T-cell (primary cell): Measurements from ENCODE around the gene ARHGEF35. TPM values are rescaled to one million over a fixed set of nuclear protein-coding genes. Genes with fewer than 3 reads are reported as not detected.

Experiments used
- ATAC-seq, 4 experiments: fragments of 200-7000 bp in 3 of 4; fragments of 150-1000 bp in 1 of 4; cut with Tn5 transposase; replicated peaks in 1 of 4; 1 replicate in 3 of 4; 2 replicates in 1 of 4; pipeline ENCODE4 v1.10.0; 2021; ENCODE audit warnings: moderate library complexity in 3 of 4, mild to moderate bottlenecking in 2 of 4, moderate number of reproducible peaks in 1 of 4
- CTCF ChIA-PET, 2 donors: fragments of 300-600 bp; sonication (Branson Sonifier 250); formaldehyde crosslinking; loops; one replicate each; lab custom pipeline; 2022; ENCODE audit warnings: antibody characterized with exemption in 2 of 2; lab: Charles Lee
- POLR2A ChIA-PET, 2 donors: fragments of 300-600 bp; sonication (Branson Sonifier 250); formaldehyde crosslinking; loops; one replicate each; lab custom pipeline; 2022; ENCODE audit warnings: antibody characterized with exemption in 2 of 2; lab: Charles Lee
- DNase-seq, 35 experiments: peaks; one replicate each; pipeline versions ENCODE4 v3.0.0 to v3.0.0-alpha.2; 2013 to 2023
- H3K27ac ChIP-seq: one replicate; pipeline ENCODE4 v1.5.1; 2013; ENCODE audit warnings: low read length
- H3K27me3 ChIP-seq, 2 experiments: replicated peaks in 1 of 2; 1 replicate in 1 of 2; 2 replicates in 1 of 2; pipeline versions ENCODE4 v1.6.1 to v1.7.0; 2013; ENCODE audit warnings: low read length in 1 of 2, mixed read lengths in 1 of 2; ENCODE audit not compliant: control insufficient read depth in 2 of 2, insufficient read depth in 2 of 2; ENCODE audit errors: extremely low read depth in 1 of 2
- H3K36me3 ChIP-seq, 2 donors: 1 replicate in 1 of 2; 2 replicates in 1 of 2; pipeline versions ENCODE4 v1.6.1 to v1.7.0; 2013; ENCODE audit warnings: low read length in 1 of 2; ENCODE audit not compliant: control insufficient read depth in 2 of 2, insufficient read depth in 1 of 2; ENCODE audit errors: extremely low read depth in 1 of 2
- H3K4me1 ChIP-seq, 2 experiments: 1 replicate in 1 of 2; 2 replicates in 1 of 2; pipeline versions ENCODE4 v1.6.1 to v1.7.0; 2013; ENCODE audit warnings: low read length in 2 of 2, mixed read lengths in 1 of 2; ENCODE audit not compliant: insufficient read depth in 2 of 2, control insufficient read depth in 1 of 2; ENCODE audit errors: extremely low read depth in 1 of 2
- H3K4me3 ChIP-seq, 2 donors: 1 replicate in 1 of 2; 2 replicates in 1 of 2; pipeline versions ENCODE4 v1.5.1 to v1.7.0; 2013; ENCODE audit warnings: mild to moderate bottlenecking in 2 of 2, low read length in 1 of 2, moderate library complexity in 1 of 2; ENCODE audit not compliant: control insufficient read depth in 1 of 2; ENCODE audit errors: extremely low read depth in 1 of 2
- H3K9me3 ChIP-seq: 2 replicates; pipeline ENCODE4 v1.7.0; 2013
- H3K27ac Mint-ChIP-seq, 2 donors: one replicate each; pipeline ENCODE4 v1.8.0; 2020 to 2021; ENCODE audit warnings: mild to moderate bottlenecking in 2 of 2, mixed read lengths in 2 of 2
- H3K27me3 Mint-ChIP-seq, 2 donors: one replicate each; pipeline ENCODE4 v1.8.0; 2021 to 2022; ENCODE audit warnings: mixed read lengths in 2 of 2
- H3K36me3 Mint-ChIP-seq: one replicate; pipeline ENCODE4 v1.8.0; 2021; ENCODE audit warnings: mixed read lengths
- H3K4me1 Mint-ChIP-seq, 3 donors: one replicate each; pipeline ENCODE4 v1.8.0; 2020 to 2022; ENCODE audit warnings: mixed read lengths in 3 of 3, mild to moderate bottlenecking in 1 of 3
- H3K4me3 Mint-ChIP-seq, 3 donors: one replicate each; pipeline ENCODE4 v1.8.0; 2020 to 2022; ENCODE audit warnings: mild to moderate bottlenecking in 3 of 3, mixed read lengths in 3 of 3, moderate library complexity in 3 of 3
- H3K9me3 Mint-ChIP-seq, 3 donors: one replicate each; pipeline ENCODE4 v1.8.0; 2020 to 2022; ENCODE audit warnings: mixed read lengths in 3 of 3
- WGBS: methylation state at CpG from one replicate; pipeline ENCODE4 v1.1.5; 2013; ENCODE audit warnings: missing lambda C conversion rate; ENCODE audit not compliant: insufficient coverage; 5-methylcytosine and 5-hydroxymethylcytosine counted together
- total RNA-seq, 35 experiments: library from RNA in 6 of 35; stranded (reverse) in 6 of 35; fragments of 120-200 nt in 1 of 35; gene quantifications; one replicate each; pipeline versions ENCODE4 v1.2.1 to v1.2.4 and lab custom pipeline; 2013 to 2026

The ARHGEF35 gene
- total RNA-seq, 5 donors from 2014 or later (not counting 1 experiment from before 2014, with no cell fraction given), result 0.98 to 2.5 (median 1.7) TPM

GRCh38 chr7:144164784-144165183 lies 30.8 kb downstream of the ARHGEF35 start:
- no peak overlapping the region for H3K27ac Mint-ChIP-seq
- no peaks in the 10 kb centered on the region for H3K9me3 Mint-ChIP-seq
- POLR2A ChIA-PET, result no interaction called here
- Histone ChIP-seq H3K27ac (no peak overlapping the region), H3K27me3 (no peaks in the 10 kb centered on the region), H3K9me3 (no peaks in the 10 kb centered on the region), H3K4me3 (no peak overlapping the region), H3K4me1 (no peaks in the 10 kb centered on the region), H3K36me3 (no peaks in the 10 kb centered on the region)
- H3K27me3 Mint-ChIP-seq, result peaks cover 10 to 15% of the 10 kb centered on the region in 2 donors
- DNase-seq (no peak), ATAC-seq (no peak)
- WGBS, result 75% methylated on average over 2 of the region's 2 CpGs
- H3K4me3 Mint-ChIP-seq, result no peak overlapping the region
- peaks cover 2% of the 10 kb centered on the region for H3K36me3 Mint-ChIP-seq
- no peaks in the 10 kb centered on the region for H3K4me1 Mint-ChIP-seq
- CTCF ChIA-PET, result no interaction called here

GRCh38 chr7:144158861-144159260 lies 36.8 kb downstream of the ARHGEF35 start:
- H3K27me3 ChIP-seq, result no peaks in the 10 kb centered on the region
- ChIA-PET CTCF (no interaction called here), POLR2A (no interaction called here)
- ATAC-seq (no peak), DNase-seq (no peak)
- Mint-ChIP-seq H3K27me3 (peaks cover 14 to 18% of the 10 kb centered on the region in 2 donors), H3K36me3 (no peaks in the 10 kb centered on the region), H3K4me1 (no peaks in the 10 kb centered on the region), H3K27ac (no peak overlapping the region), H3K4me3 (no peak overlapping the region), H3K9me3 (no peaks in the 10 kb centered on the region)
- no peak overlapping the region for H3K27ac ChIP-seq
- no peak overlapping the region for H3K4me3 ChIP-seq
- no peaks in the 10 kb centered on the region for H3K36me3 ChIP-seq
- WGBS, result no CpG with 5 or more reads among the region's 1 CpG
- H3K9me3 ChIP-seq, result no peaks in the 10 kb centered on the region
- H3K4me1 ChIP-seq, result no peaks in the 10 kb centered on the region

GRCh38 chr7:144148224-144148827 lies 47.3 kb downstream of the ARHGEF35 start:
- H3K4me1 ChIP-seq, result no peaks in the 10 kb centered on the region
- no peak overlapping the region for H3K27ac ChIP-seq
- Mint-ChIP-seq H3K27ac (no peak overlapping the region), H3K9me3 (peaks cover 19 to 41% (median 38%) of the 10 kb centered on the region in 3 donors), H3K27me3 (peaks cover 9 to 13% of the 10 kb centered on the region in 2 donors), H3K4me1 (no peaks in the 10 kb centered on the region), H3K4me3 (no peak overlapping the region), H3K36me3 (peaks cover 6% of the 10 kb centered on the region)
- ChIA-PET CTCF (interaction anchor here (0.6 to 1.0 kb wide), 2 partner anchors 20 to 28 kb away, joined by 3 read pairs; no protein-coding TSS in a partner anchor), POLR2A (no interaction called here)
- peaks cover 12% of the 10 kb centered on the region for H3K9me3 ChIP-seq
- ATAC-seq, result no peak
- 100% methylated on average over 1 of the region's 2 CpGs for WGBS
- H3K27me3 ChIP-seq, result peaks cover 0 to 6% of the 10 kb centered on the region in 2 experiments
- H3K36me3 ChIP-seq, result no peaks in the 10 kb centered on the region
- H3K4me3 ChIP-seq, result no peak overlapping the region
- DNase-seq, result no peak

DNA sequence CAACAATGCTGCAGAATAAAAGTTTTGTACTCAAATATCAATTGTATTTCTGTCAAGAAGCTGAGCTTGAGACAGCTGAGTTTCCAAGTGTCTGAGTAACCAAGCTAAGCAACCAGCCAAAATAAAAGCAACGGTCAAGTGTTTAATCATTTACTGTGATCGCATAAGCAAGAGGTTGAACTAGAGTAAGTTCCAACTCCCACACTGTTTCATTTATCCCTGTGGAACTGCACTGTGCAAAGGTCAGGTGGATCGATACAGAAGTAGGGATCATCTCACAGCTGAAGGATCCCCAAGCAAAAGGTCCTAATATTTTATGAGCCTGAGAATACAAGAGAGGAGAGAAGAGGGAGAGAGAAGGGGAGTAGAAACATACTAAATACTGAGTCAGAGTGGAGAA lies 51.2 kb downstream of the ARHGEF35 start:
- H3K27ac ChIP-seq, result no peak overlapping the region
- Mint-ChIP-seq H3K9me3 (peaks cover 14 to 25% (median 24%) of the 10 kb centered on the region in 3 donors), H3K4me3 (no peak overlapping the region), H3K36me3 (peaks cover 4% of the 10 kb centered on the region), H3K27me3 (peaks cover 0 to 5% of the 10 kb centered on the region in 2 donors), H3K27ac (no peak overlapping the region), H3K4me1 (no peaks in the 10 kb centered on the region)
- H3K27me3 ChIP-seq, result peaks cover 0 to 6% of the 10 kb centered on the region in 2 experiments
- no peak overlapping the region for H3K4me3 ChIP-seq
- ChIA-PET POLR2A (no interaction called here), CTCF (interaction anchor here in 1 of 2 donors (0.7 kb wide), 1 partner anchor 8 kb away, joined by 4 read pairs; no protein-coding TSS in a partner anchor)
- no peaks in the 10 kb centered on the region for H3K4me1 ChIP-seq
- H3K36me3 ChIP-seq, result no peaks in the 10 kb centered on the region
- ATAC-seq (no peak), DNase-seq (no peak)
- WGBS, result 100% methylated on average over 1 of the region's 3 CpGs
- peaks cover 8% of the 10 kb centered on the region for H3K9me3 ChIP-seq

DNA sequence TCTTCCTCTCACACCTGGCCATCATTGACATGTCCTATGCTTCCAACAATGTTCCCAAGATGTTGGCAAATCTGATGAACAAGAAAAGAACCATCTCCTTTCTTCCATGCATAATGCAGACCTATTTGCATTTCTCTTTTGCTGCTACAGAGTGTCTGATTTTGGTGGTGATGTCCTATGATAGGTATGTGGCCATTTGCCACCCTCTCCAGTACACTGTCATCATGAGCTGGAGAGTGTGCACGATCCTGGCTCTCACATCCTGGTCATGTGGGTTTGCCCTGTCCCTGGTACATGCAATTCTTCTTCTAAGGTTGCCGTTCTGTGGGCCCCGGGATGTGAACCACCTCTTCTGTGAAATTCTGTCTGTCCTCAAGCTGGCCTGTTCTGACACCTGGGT lies 53.4 kb downstream of the ARHGEF35 start:
- WGBS, result no CpG with 5 or more reads among the region's 3 CpGs
- Histone ChIP-seq H3K4me1 (no peaks in the 10 kb centered on the region), H3K36me3 (no peaks in the 10 kb centered on the region), H3K27me3 (peaks cover 0 to 4% of the 10 kb centered on the region in 2 experiments), H3K4me3 (no peak overlapping the region), H3K9me3 (no peaks in the 10 kb centered on the region), H3K27ac (no peak overlapping the region)
- Mint-ChIP-seq H3K4me1 (no peaks in the 10 kb centered on the region), H3K4me3 (no peak overlapping the region), H3K27ac (no peak overlapping the region), H3K27me3 (peaks cover 4 to 5% of the 10 kb centered on the region in 2 donors), H3K36me3 (no peaks in the 10 kb centered on the region), H3K9me3 (peaks cover 3 to 8% (median 6%) of the 10 kb centered on the region in 3 donors)
- ChIA-PET CTCF (no interaction called here), POLR2A (no interaction called here)
- no peak for DNase-seq
- no peak for ATAC-seq

DNA sequence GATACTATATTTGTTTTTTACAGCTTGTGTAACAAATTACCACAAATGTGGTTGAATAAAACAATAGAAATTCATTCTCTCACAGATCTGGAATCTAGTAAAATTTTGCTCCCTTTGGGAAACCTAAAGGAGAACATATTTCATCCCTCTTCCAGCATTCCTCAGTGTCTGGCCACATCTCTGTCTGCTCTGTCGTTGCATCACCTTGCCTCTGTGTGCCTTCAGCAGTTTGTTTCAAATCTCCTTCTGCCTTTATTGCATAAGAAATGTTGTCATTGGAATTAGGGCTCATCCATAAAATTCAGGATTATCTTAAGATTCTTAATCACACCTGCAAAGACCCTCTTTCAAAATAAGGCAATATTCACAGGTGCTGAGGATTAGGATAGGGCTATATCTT lies 58.1 kb downstream of the ARHGEF35 start:
- no peaks in the 10 kb centered on the region for H3K27me3 ChIP-seq
- no CpG with 5 or more reads among the region's 1 CpG for WGBS
- Mint-ChIP-seq H3K27ac (no peak overlapping the region), H3K4me1 (no peaks in the 10 kb centered on the region), H3K9me3 (no peaks in the 10 kb centered on the region), H3K27me3 (peaks cover under 1 to 10% of the 10 kb centered on the region in 2 donors), H3K4me3 (no peak overlapping the region), H3K36me3 (no peaks in the 10 kb centered on the region)
- H3K4me3 ChIP-seq, result no peak overlapping the region
- ATAC-seq, result no peak
- DNase-seq, result no peak
- no peaks in the 10 kb centered on the region for H3K9me3 ChIP-seq
- H3K36me3 ChIP-seq, result no peaks in the 10 kb centered on the region
- H3K4me1 ChIP-seq, result no peaks in the 10 kb centered on the region
- ChIA-PET CTCF (interaction anchor here in 1 of 2 donors (1.3 kb wide), 1 partner anchor 9 kb away, joined by 6 read pairs; no protein-coding TSS in a partner anchor), POLR2A (no interaction called here)
- H3K27ac ChIP-seq, result no peak overlapping the region
